SK-N-MC (cell line): ENCODE measurements around the gene STX8.

ENCODE experiments used
- DNase-seq: peaks from one replicate; pipeline ENCODE4 v3.0.0-alpha.2; 2011; ENCODE audit warnings: low read depth, low spot score
- H3K27ac ChIP-seq: fragments of 200-600 bp; sonication (generic); 2 replicates; pipeline ENCODE4 v1.5.1; 2016; ENCODE audit warnings: mixed run types
- H3K36me3 ChIP-seq: fragments of 200-600 bp; sonication (generic); 2 replicates; pipeline ENCODE4 v1.6.1; 2017; ENCODE audit warnings: antibody characterized with exemption, low read length, mixed read lengths; ENCODE audit not compliant: insufficient read depth
- H3K4me3 ChIP-seq: fragments of 200-600 bp; sonication (generic); 2 replicates; pipeline ENCODE4 v1.5.1; 2016
- H3K9ac ChIP-seq: fragments of 200-600 bp; sonication (generic); 2 replicates; pipeline ENCODE4 v1.8.0; 2017; ENCODE audit warnings: mixed run types, mixed read lengths; ENCODE audit not compliant: insufficient read length
- H3K9me3 ChIP-seq: fragments of 200-600 bp; sonication (generic); 2 replicates; pipeline ENCODE4 v1.6.1; 2017; ENCODE audit warnings: low read depth, mild to moderate bottlenecking, antibody characterized with exemption, low read length, moderate library complexity, mixed read lengths
- EZH2 ChIP-seq: fragments of 200-600 bp; sonication (generic); IDR thresholded peaks from one replicate; pipeline ENCODE4 v1.6.1; 2017; ENCODE audit warnings: antibody characterized with exemption
- FOXP2 ChIP-seq: optimal IDR thresholded peaks from 2 replicates; pipeline ENCODE3; 2011; ENCODE audit warnings: mild to moderate bottlenecking, moderate library complexity; ENCODE audit not compliant: insufficient read depth; ENCODE audit errors: extremely low read length, control extremely low read depth
- POLR2AphosphoS5 ChIP-seq: IDR thresholded peaks from 2 replicates; pipeline ENCODE4 v1.6.1; 2012; ENCODE audit warnings: mild to moderate bottlenecking, low read depth, low read length, borderline replicate concordance

STX8 gene

GRCh38 chr17:9432134-9432885, 143.3 kb downstream of the STX8 start:
- Histone ChIP-seq H3K27ac (no peak overlapping the region), H3K9me3 (no peaks in the 10 kb centered on the region), H3K4me3 (no peak overlapping the region), H3K36me3 (no peaks in the 10 kb centered on the region), H3K9ac (no peak overlapping the region)
- no peak for DNase-seq
- TF ChIP-seq EZH2 (no peak), FOXP2 (no peak), POLR2AphosphoS5 (no peak)

GRCh38 chr17:9431620-9432019, 144.0 kb downstream of the STX8 start:
- no peak overlapping the region for H3K27ac ChIP-seq
- no peaks in the 10 kb centered on the region for H3K9me3 ChIP-seq
- no peaks in the 10 kb centered on the region for H3K36me3 ChIP-seq
- H3K9ac ChIP-seq = no peak overlapping the region
- no peak overlapping the region for H3K4me3 ChIP-seq
- TF ChIP-seq POLR2AphosphoS5 (no peak), EZH2 (no peak), FOXP2 (no peak)
- no peak for DNase-seq

GRCh38 chr17:9427465-9428315, 147.9 kb downstream of the STX8 start:
- Histone ChIP-seq H3K36me3 (no peaks in the 10 kb centered on the region), H3K9ac (no peak overlapping the region), H3K4me3 (no peak overlapping the region), H3K9me3 (no peaks in the 10 kb centered on the region), H3K27ac (no peak overlapping the region)
- TF ChIP-seq EZH2 (no peak), FOXP2 (no peak), POLR2AphosphoS5 (no peak)
- DNase-seq = no peak

GRCh38 chr17:9424071-9424640, 151.5 kb downstream of the STX8 start:
- H3K9ac ChIP-seq = no peak overlapping the region
- no peaks in the 10 kb centered on the region for H3K9me3 ChIP-seq
- no peaks in the 10 kb centered on the region for H3K36me3 ChIP-seq
- TF ChIP-seq EZH2 (no peak), FOXP2 (no peak)
- DNase-seq = no peak
- H3K4me3 ChIP-seq = no peak overlapping the region
- H3K27ac ChIP-seq = no peak overlapping the region

GRCh38 chr17:9421525-9421924, 154.1 kb downstream of the STX8 start:
- TF ChIP-seq FOXP2 = no peak
- TF ChIP-seq EZH2 = no peak
- no peak for TF ChIP-seq POLR2AphosphoS5
- no peak for DNase-seq
- Histone ChIP-seq H3K9ac (no peak overlapping the region), H3K9me3 (no peaks in the 10 kb centered on the region; the same call in 1 of the 2 replicates), H3K27ac (no peak overlapping the region), H3K4me3 (no peak overlapping the region), H3K36me3 (no peaks in the 10 kb centered on the region)

- TF ChIP-seq FOXP2 = no peak
- no peak for TF ChIP-seq EZH2
- no peak for TF ChIP-seq POLR2AphosphoS5
- no peak for DNase-seq
- Histone ChIP-seq H3K9ac (no peak overlapping the region), H3K4me3 (no peak overlapping the region), H3K27ac (no peak overlapping the region), H3K9me3 (no peaks in the 10 kb centered on the region; the same call in 1 of the 2 replicates), H3K36me3 (no peaks in the 10 kb centered on the region)
Measured at GRCh38 chr17:9419932-9420453, 155.6 kb downstream of the STX8 start.

- DNase-seq = no peak
- TF ChIP-seq FOXP2 (no peak), EZH2 (no peak), POLR2AphosphoS5 (no peak)
- H3K9ac ChIP-seq = no peak overlapping the region
- H3K4me3 ChIP-seq = no peak overlapping the region
- no peaks in the 10 kb centered on the region for H3K36me3 ChIP-seq
- no peaks in the 10 kb centered on the region; the same call in 1 of the 2 replicates for H3K9me3 ChIP-seq
- H3K27ac ChIP-seq = no peak overlapping the region
Measured at GRCh38 chr17:9414471-9414870, 161.1 kb downstream of the STX8 start.

- no peak overlapping the region for H3K9ac ChIP-seq
- H3K36me3 ChIP-seq = no peaks in the 10 kb centered on the region
- DNase-seq = no peak
- no peaks in the 10 kb centered on the region for H3K9me3 ChIP-seq
- TF ChIP-seq EZH2 = no peak
- no peak for TF ChIP-seq POLR2AphosphoS5
- TF ChIP-seq FOXP2 = no peak
- H3K4me3 ChIP-seq = no peak overlapping the region
- no peak overlapping the region for H3K27ac ChIP-seq
Measured at GRCh38 chr17:9410737-9411136, 164.9 kb downstream of the STX8 start.
